A549 treated with ZK216348 at 1 μM for 4 hours (cell line): ENCODE data around the gene CYP8B1. TPM values are rescaled to one million over a fixed set of nuclear protein-coding genes. Genes with fewer than 3 reads are reported as not detected.

Experiments
- total RNA-seq: library from RNA; stranded (reverse); fragments of 200-300 nt; extraction: Qiagen RNA extraction; gene quantifications from 5 replicates; pipeline ENCODE4 v1.2.3, GENCODE V29; 2022; ENCODE audit warnings: low read depth

The CYP8B1 gene, protein sequence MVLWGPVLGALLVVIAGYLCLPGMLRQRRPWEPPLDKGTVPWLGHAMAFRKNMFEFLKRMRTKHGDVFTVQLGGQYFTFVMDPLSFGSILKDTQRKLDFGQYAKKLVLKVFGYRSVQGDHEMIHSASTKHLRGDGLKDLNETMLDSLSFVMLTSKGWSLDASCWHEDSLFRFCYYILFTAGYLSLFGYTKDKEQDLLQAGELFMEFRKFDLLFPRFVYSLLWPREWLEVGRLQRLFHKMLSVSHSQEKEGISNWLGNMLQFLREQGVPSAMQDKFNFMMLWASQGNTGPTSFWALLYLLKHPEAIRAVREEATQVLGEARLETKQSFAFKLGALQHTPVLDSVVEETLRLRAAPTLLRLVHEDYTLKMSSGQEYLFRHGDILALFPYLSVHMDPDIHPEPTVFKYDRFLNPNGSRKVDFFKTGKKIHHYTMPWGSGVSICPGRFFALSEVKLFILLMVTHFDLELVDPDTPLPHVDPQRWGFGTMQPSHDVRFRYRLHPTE
- total RNA-seq, result not detected in 5 replicates

DNA sequence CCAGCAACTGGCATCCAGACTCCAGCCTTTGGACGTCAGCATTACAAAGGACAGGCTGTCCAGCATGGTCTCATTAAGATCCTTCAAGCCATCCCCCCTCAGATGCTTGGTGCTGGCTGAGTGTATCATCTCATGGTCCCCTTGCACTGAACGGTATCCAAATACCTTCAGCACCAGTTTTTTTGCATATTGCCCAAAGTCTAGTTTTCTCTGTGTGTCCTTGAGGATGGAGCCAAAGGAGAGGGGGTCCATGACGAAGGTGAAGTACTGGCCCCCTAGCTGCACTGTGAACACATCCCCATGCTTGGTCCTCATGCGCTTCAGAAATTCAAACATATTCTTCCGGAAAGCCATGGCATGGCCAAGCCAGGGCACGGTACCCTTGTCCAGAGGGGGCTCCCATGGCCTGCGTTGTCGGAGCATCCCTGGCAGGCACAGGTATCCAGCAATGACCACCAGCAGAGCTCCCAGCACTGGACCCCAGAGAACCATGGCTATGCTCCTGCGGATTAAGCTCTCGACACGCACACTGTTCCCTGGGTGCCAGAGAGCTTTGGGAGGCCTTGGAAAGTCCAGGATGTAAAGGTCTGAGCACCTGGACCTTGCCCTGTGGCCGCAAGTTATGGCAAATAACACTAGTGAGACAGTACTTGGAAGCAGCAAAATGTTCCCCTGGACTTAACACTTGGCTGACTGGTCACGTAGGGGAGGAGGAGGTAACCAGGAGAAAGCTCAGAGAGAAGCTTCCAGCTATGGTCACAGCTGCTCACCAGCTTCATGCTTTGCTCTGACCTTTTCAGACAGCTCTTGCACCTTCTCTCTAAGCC lies at the start of gene CYP8B1:
CYP8B1 (minus strand) TSS at position 555 of the 827 bp plus-strand sequence; CDS start at position 492, 63 bp downstream.

DNA sequence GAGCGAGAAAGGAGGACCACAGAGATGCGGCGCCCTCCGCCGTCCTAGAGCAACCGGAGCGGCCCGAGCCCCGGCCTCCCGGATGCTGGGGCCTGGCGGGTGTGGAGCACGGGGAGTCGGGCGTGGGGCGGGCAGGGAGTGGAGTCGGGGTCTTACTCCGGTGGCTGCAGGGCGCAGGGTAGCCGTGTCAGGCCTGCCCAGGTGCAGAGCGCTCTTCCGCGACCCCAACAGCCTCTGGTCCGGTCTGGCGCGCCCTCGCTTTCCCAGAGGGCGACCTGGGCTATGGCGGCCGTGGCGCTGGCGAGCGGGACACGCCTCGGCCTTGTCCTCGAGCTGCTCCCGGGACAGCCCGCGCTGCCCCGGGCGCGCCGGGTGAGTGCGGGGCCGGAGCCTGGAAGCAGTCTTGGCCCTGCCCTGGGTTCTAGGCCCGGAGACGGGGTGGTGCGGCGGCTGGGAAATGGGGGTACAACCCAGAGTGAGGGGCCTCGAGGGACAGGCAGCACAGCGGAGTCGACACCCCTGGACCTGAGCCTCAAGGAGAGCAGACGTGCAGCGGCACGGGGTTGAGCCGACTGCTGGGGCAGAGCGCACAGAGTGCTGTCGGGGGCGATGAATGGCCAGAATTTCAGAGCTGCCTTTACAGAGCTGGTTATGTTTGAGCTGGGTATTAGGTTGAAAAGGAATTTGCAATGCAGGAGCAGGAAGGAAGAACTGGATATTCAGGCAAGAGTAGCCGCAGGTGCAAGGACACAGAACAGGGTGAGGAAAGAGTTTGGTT lies 30.6 kb upstream of the CYP8B1 start, which contains the start of gene ZNF662:
ZNF662 (plus strand) TSS at position 73 of the 778 bp plus-strand sequence. CDS start 1,973 bp downstream, outside the sequence.

Other genes starting within 250 kb of the CYP8B1 start
- gene ZBTB47, start 222.2 kb downstream of the CYP8B1 start, total RNA-seq, result 4.9 to 7.6 TPM (median 6.1 TPM) in 5 replicates
- not detected in 5 replicates for gene KLHL40, start 190.3 kb downstream of the CYP8B1 start, total RNA-seq
- not detected in 5 replicates for gene HHATL, start 173.1 kb downstream of the CYP8B1 start, total RNA-seq
- 0.33 to 0.60 TPM (median 0.36 TPM) in 5 replicates for gene CCDC13, start 102.6 kb downstream of the CYP8B1 start, total RNA-seq
- gene HIGD1A, start 71.4 kb downstream of the CYP8B1 start, total RNA-seq, result 48.4 to 125 TPM (median 69.4 TPM) in 5 replicates
- gene ACKR2, start 66.4 kb downstream of the CYP8B1 start, total RNA-seq, result 0.18 to 0.23 TPM in 2 of 5 replicates, not detected in the others
- gene ZNF662, start 30.3 kb upstream of the CYP8B1 start, total RNA-seq, result not detected in 5 replicates
- gene GASK1A, start 103.4 kb upstream of the CYP8B1 start, total RNA-seq, result not detected in 5 replicates
- 4.4 to 9.5 TPM (median 7.9 TPM) in 5 replicates for gene POMGNT2, start 230.2 kb upstream of the CYP8B1 start, total RNA-seq